A673 (cell line): ENCODE results near the gene F7. TPM values are rescaled to one million over a fixed set of nuclear protein-coding genes. Genes with fewer than 3 reads are reported as not detected.

Experiments used
- BruUV-seq: library from RNA; stranded (reverse); fragments of 400-500 nt; replicated peaks from 2 replicates; lab custom pipeline; 2021; lab: Mats Ljungman, UMichigan
- CTCF ChIA-PET: fragments of 300-600 bp; sonication (Branson Sonifier 250); formaldehyde crosslinking; loops from one replicate; lab custom pipeline; 2022; ENCODE audit warnings: antibody characterized with exemption; lab: Charles Lee
- POLR2A ChIA-PET: fragments of 300-600 bp; sonication (Branson Sonifier 250); formaldehyde crosslinking; loops from one replicate; lab custom pipeline; 2022; ENCODE audit warnings: antibody characterized with exemption; ENCODE audit not compliant: low non-redundant PET; lab: Charles Lee
- DNase-seq: peaks from one replicate; pipeline ENCODE4 v3.0.0-alpha.2; 2015; ENCODE audit warnings: low spot score
- H3K27ac ChIP-seq: fragments of 200-600 bp; sonication (generic); 2 replicates; pipeline ENCODE4 v1.5.1; 2016; ENCODE audit warnings: mixed run types, low read depth, mild to moderate bottlenecking, mixed read lengths, antibody characterized with exemption, low read length; ENCODE audit not compliant: poor library complexity, severe bottlenecking
- H3K27me3 ChIP-seq: fragments of 200-600 bp; sonication (generic); replicated peaks from 2 replicates; pipeline ENCODE4 v1.6.1; 2017; ENCODE audit warnings: mixed run types, low read depth, mild to moderate bottlenecking, mixed read lengths, antibody characterized with exemption, low read length; ENCODE audit not compliant: insufficient read depth, poor library complexity
- H3K36me3 ChIP-seq: fragments of 200-600 bp; sonication (generic); 2 replicates; pipeline ENCODE4 v1.6.1; 2016; ENCODE audit warnings: mixed run types, mild to moderate bottlenecking, mixed read lengths, antibody characterized with exemption, low read length; ENCODE audit not compliant: insufficient read depth, poor library complexity, severe bottlenecking
- H3K4me1 ChIP-seq: fragments of 200-600 bp; sonication (generic); 2 replicates; pipeline ENCODE4 v1.6.1; 2017; ENCODE audit warnings: mixed run types, mild to moderate bottlenecking, mixed read lengths, antibody characterized with exemption, low read length; ENCODE audit not compliant: insufficient read depth, poor library complexity, severe bottlenecking
- H3K4me3 ChIP-seq: fragments of 200-600 bp; sonication (generic); 2 replicates; pipeline ENCODE4 v1.5.1; 2016; ENCODE audit warnings: low read depth, mixed run types, mild to moderate bottlenecking, mixed read lengths, low read length; ENCODE audit not compliant: poor library complexity, severe bottlenecking
- H3K9me3 ChIP-seq: fragments of 200-600 bp; sonication (generic); 2 replicates; pipeline ENCODE4 v1.6.1; 2016; ENCODE audit warnings: mixed run types, low read depth, mild to moderate bottlenecking, mixed read lengths, antibody characterized with exemption, low read length; ENCODE audit not compliant: poor library complexity, severe bottlenecking
- EZH2 ChIP-seq: fragments of 200-600 bp; sonication (generic); IDR thresholded peaks from 2 replicates; pipeline ENCODE4 v1.6.1; 2017; ENCODE audit warnings: borderline replicate concordance, low read depth, mild to moderate bottlenecking, mixed read lengths, antibody characterized with exemption, low read length; ENCODE audit not compliant: poor library complexity, severe bottlenecking
- intact Hi-C: fragments of 100-400 bp; cut with micrococcal nuclease; formaldehyde crosslinking; loops from one replicate; pipeline ENCODE4 v1.10.0; 2022; ENCODE audit not compliant: unreplicated experiment
- total RNA-seq: library from RNA; stranded (reverse); gene quantifications from 2 replicates; pipeline ENCODE4 v1.2.3, GENCODE V29; 2021
- TF ChIP-seq, protein P1 (sequence below): fragments of 300-800, 200-600 bp; sonication (generic); conservative IDR thresholded peaks from 2 replicates; pipeline ENCODE4 v1.5.1; 2017; ENCODE audit warnings: low read depth, mild to moderate bottlenecking, antibody characterized with exemption, low read length, moderate library complexity, mixed read lengths

The F7 gene
- total RNA-seq, 1 experiment from 2014 or later: not detected

DNA sequence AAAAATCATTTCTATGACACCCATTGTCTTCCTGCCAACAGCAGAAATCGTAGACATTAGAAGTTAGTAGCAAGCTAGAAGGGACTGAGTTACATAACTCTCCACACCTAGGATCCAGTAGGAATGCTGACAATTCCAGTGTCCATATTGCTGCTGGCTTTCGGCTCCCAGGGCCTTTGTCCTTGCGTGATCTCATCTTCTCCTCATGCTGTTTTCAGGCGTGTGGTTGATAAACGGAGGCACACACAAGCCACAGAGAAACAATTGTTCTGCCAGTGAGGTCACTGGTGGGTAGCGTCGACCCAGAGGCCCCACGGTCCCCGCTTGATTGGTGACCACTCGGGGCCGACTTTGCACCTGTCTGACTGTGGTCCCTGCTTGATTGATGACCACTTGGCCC, 31.6 kb upstream of the F7 start:
- no peak for DNase-seq
- intact Hi-C loops: no loop called here
- ChIA-PET CTCF (no interaction called here), POLR2A (no interaction called here)
- Histone ChIP-seq H3K4me3 (no peak overlapping the region), H3K4me1 (no peaks in the 10 kb centered on the region), H3K27me3 (no peaks in the 10 kb centered on the region), H3K36me3 (no peaks in the 10 kb centered on the region), H3K27ac (no peak overlapping the region), H3K9me3 (no peaks in the 10 kb centered on the region)
- TF ChIP-seq, protein P1, sequence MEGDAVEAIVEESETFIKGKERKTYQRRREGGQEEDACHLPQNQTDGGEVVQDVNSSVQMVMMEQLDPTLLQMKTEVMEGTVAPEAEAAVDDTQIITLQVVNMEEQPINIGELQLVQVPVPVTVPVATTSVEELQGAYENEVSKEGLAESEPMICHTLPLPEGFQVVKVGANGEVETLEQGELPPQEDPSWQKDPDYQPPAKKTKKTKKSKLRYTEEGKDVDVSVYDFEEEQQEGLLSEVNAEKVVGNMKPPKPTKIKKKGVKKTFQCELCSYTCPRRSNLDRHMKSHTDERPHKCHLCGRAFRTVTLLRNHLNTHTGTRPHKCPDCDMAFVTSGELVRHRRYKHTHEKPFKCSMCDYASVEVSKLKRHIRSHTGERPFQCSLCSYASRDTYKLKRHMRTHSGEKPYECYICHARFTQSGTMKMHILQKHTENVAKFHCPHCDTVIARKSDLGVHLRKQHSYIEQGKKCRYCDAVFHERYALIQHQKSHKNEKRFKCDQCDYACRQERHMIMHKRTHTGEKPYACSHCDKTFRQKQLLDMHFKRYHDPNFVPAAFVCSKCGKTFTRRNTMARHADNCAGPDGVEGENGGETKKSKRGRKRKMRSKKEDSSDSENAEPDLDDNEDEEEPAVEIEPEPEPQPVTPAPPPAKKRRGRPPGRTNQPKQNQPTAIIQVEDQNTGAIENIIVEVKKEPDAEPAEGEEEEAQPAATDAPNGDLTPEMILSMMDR: no peak
- no TSS peak for BruUV-seq

DNA sequence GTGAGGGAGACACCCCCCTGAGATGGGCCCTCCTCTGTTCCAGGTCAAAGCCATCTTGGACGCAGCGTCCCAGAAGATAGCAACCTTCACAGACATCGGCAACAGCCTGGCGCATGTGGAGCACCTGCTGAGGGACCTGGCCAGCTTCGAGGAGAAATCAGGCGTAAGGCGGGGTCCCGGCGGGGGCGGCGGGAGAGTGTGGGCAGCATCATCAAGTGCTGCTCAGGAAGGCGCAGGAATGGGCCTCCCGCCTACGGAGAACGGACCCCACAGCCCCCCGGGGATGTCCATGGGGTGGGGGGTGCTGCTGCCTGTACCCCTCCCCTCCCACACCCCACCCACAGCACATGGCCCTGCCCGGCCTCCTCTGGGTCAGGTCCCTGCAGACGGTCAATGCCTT, 31.2 kb upstream of the F7 start:
- CTCF ChIA-PET: no interaction called here
- no peak for TF ChIP-seq EZH2
- TF ChIP-seq, protein P1: no peak

DNA sequence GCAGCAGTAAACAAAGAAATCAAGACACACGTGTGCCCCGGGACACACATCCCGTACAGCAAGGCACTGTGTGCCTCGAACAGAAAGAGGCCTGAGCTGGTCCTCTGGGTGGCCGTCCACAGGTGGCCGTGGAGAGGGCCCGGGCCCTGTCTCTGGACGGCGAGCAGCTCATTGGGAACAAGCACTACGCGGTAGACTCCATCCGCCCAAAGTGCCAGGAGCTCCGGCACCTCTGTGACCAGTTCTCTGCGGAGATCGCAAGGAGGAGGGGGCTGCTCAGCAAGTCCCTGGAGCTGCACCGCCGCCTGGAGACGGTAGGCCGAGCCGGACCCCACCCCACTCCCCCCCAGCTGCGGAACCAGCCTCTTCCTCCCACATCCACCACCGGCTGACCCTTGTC, 30.7 kb upstream of the F7 start:
- Histone ChIP-seq H3K9me3 (no peaks in the 10 kb centered on the region), H3K36me3 (no peaks in the 10 kb centered on the region), H3K27me3 (no peaks in the 10 kb centered on the region), H3K4me3 (no peak overlapping the region), H3K4me1 (no peaks in the 10 kb centered on the region), H3K27ac (no peak overlapping the region)
- BruUV-seq: no TSS peak
- TF ChIP-seq EZH2: no peak
- TF ChIP-seq, protein P1: no peak
- POLR2A ChIA-PET: no interaction called here
- intact Hi-C loops: no loop called here
- DNase-seq: no peak
- CTCF ChIA-PET: no interaction called here

More for the DNA sequence above, 31.2 kb upstream of the F7 start:
- Histone ChIP-seq H3K4me3 (no peak overlapping the region), H3K4me1 (no peaks in the 10 kb centered on the region), H3K36me3 (no peaks in the 10 kb centered on the region), H3K27me3 (no peaks in the 10 kb centered on the region), H3K27ac (no peak overlapping the region), H3K9me3 (no peaks in the 10 kb centered on the region)
- intact Hi-C loops: no loop called here
- no peak for DNase-seq
- POLR2A ChIA-PET: no interaction called here
- BruUV-seq: no TSS peak
